Neural cell (in vitro differentiated cells): ENCODE measurements around the gene TSPAN18. TPM values are rescaled to one million over a fixed set of nuclear protein-coding genes. Genes with fewer than 3 reads are reported as not detected.
A peak's percentile ranks its signal among the peaks of the same experiment; 100 is the strongest.

Experiments used
- H2AFZ ChIP-seq: fragments of 200-600, 300-800 bp; sonication (generic), shearing (Covaris generic); 2 replicates; pipeline ENCODE4 v1.6.0; 2014; ENCODE audit warnings: low read depth, mild to moderate bottlenecking, antibody characterized with exemption, low read length, moderate library complexity
- H3F3A ChIP-seq: fragments of 200-600 bp; shearing (Covaris generic); 2 replicates; pipeline ENCODE4 v1.6.1; 2016; ENCODE audit warnings: mild to moderate bottlenecking, moderate library complexity, mixed read lengths, antibody characterized with exemption, low read length; ENCODE audit not compliant: insufficient read depth, poor library complexity, severe bottlenecking
- H3K27ac ChIP-seq: fragments of 200-600, 300-800 bp; sonication (generic), shearing (Covaris generic); 2 replicates; pipeline ENCODE4 v1.5.1; 2014; ENCODE audit warnings: mild to moderate bottlenecking, low read length, moderate library complexity
- H3K27me3 ChIP-seq: fragments of 300-800, 200-600 bp; sonication (generic), shearing (Covaris generic); 2 replicates; pipeline ENCODE4 v1.6.0; 2014; ENCODE audit warnings: mild to moderate bottlenecking, low read depth, low read length, moderate library complexity; ENCODE audit not compliant: insufficient read depth
- H3K36me3 ChIP-seq: fragments of 300-800, 200-600 bp; sonication (generic), shearing (Covaris generic); 2 replicates; pipeline ENCODE4 v1.5.1; 2014; ENCODE audit warnings: mild to moderate bottlenecking, antibody characterized with exemption, low read length, moderate library complexity; ENCODE audit not compliant: insufficient read depth
- H3K4me2 ChIP-seq: fragments of 300-800, 200-600 bp; sonication (generic), shearing (Covaris generic); 2 replicates; pipeline ENCODE4 v1.6.0; 2014; ENCODE audit warnings: mild to moderate bottlenecking, low read length
- H3K4me3 ChIP-seq: fragments of 300-800, 200-600 bp; sonication (generic), shearing (Covaris generic); 2 replicates; pipeline ENCODE4 v1.5.1; 2014; ENCODE audit warnings: mild to moderate bottlenecking, low read length, moderate library complexity
- H3K79me2 ChIP-seq: fragments of 200-600 bp; shearing (Covaris generic); replicated peaks from 2 replicates; pipeline ENCODE4 v1.6.0; 2014; ENCODE audit warnings: mild to moderate bottlenecking, low read length, moderate library complexity; ENCODE audit not compliant: insufficient read depth
- H3K9ac ChIP-seq: fragments of 300-800, 200-600 bp; sonication (generic), shearing (Covaris generic); 2 replicates; pipeline ENCODE4 v1.6.1; 2016; ENCODE audit warnings: mild to moderate bottlenecking, low read length, mixed read lengths
- H3K9me2 ChIP-seq: fragments of 200-600 bp; shearing (Covaris generic); 2 replicates; pipeline ENCODE4 v1.6.1; 2016; ENCODE audit warnings: mild to moderate bottlenecking, low read length, mixed read lengths; ENCODE audit not compliant: insufficient read depth
- H3K9me3 ChIP-seq: fragments of 200-600, 300-800 bp; sonication (generic), shearing (Covaris generic); 2 replicates; pipeline ENCODE4 v1.6.1; 2016; ENCODE audit warnings: mild to moderate bottlenecking, mixed run types, low read length, moderate library complexity, mixed read lengths
- H4K20me1 ChIP-seq: fragments of 200-600 bp; shearing (Covaris generic); 2 replicates; pipeline ENCODE4 v1.6.1; 2016; ENCODE audit warnings: mild to moderate bottlenecking, mixed run types; ENCODE audit not compliant: insufficient read depth
- EP300 ChIP-seq: fragments of 450-650 bp; conservative IDR thresholded peaks from 2 replicates; pipeline ENCODE4 v1.6.1; 2014; ENCODE audit warnings: antibody characterized with exemption, mild to moderate bottlenecking, moderate library complexity; ENCODE audit not compliant: poor library complexity, severe bottlenecking
- EZH2 ChIP-seq: fragments of 200-600, 300-800 bp; shearing (Covaris generic), sonication (generic); IDR thresholded peaks from 2 replicates; pipeline ENCODE4 v1.6.1; 2014; ENCODE audit warnings: antibody characterized with exemption, low read length, borderline replicate concordance, mild to moderate bottlenecking; ENCODE audit not compliant: insufficient read depth, poor library complexity, severe bottlenecking
- MXI1 ChIP-seq: fragments of 450-650 bp; conservative IDR thresholded peaks from 2 replicates; pipeline ENCODE4 v1.6.1; 2014; ENCODE audit warnings: antibody characterized with exemption, mild to moderate bottlenecking; ENCODE audit not compliant: poor library complexity, severe bottlenecking
- POLR2AphosphoS5 ChIP-seq: IDR thresholded peaks from 2 replicates; pipeline ENCODE4 v1.6.1; 2012
- RAD21 ChIP-seq: fragments of 450-650 bp; conservative IDR thresholded peaks from 2 replicates; pipeline ENCODE4 v1.6.1; 2014; ENCODE audit warnings: antibody characterized with exemption, mild to moderate bottlenecking, moderate library complexity
- SMC3 ChIP-seq: fragments of 450-650 bp; conservative IDR thresholded peaks from 2 replicates; pipeline ENCODE4 v1.6.1; 2014; ENCODE audit warnings: antibody characterized with exemption, mild to moderate bottlenecking, moderate library complexity; ENCODE audit not compliant: poor library complexity
- TAF1 ChIP-seq: IDR thresholded peaks from 2 replicates; pipeline ENCODE4 v1.6.1; 2012; ENCODE audit warnings: low read depth
- polyA plus RNA-seq: library from polyadenylated mRNA; depleted of rRNA; stranded (reverse); fragments of >200 nt; gene quantifications from 2 replicates; pipeline ENCODE4 v1.2.3, GENCODE V29; 2014
- TF ChIP-seq, protein P1 (sequence below): fragments of 450-650 bp; IDR thresholded peaks from 2 replicates; pipeline ENCODE4 v1.5.1; 2014; ENCODE audit warnings: antibody characterized with exemption, mild to moderate bottlenecking, moderate library complexity; ENCODE audit not compliant: poor library complexity, severe bottlenecking
- TF ChIP-seq, protein P2 (sequence below): IDR thresholded peaks from 2 replicates; pipeline ENCODE4 v1.6.1; 2012; ENCODE audit warnings: borderline replicate concordance

The TSPAN18 gene
- polyA plus RNA-seq, 1 donor from 2014 or later: 8.4 TPM

GRCh38 chr11:44934110-44934509 lies 207.3 kb downstream of the TSPAN18 start:
- Histone ChIP-seq H3K27me3 (no peaks in the 10 kb centered on the region), H3K27ac (no peak overlapping the region), H3K4me3 (no peak overlapping the region), H2AFZ (no peak overlapping the region), H3K9me2 (no peaks in the 10 kb centered on the region), H3K36me3 (no peaks in the 10 kb centered on the region), H3K79me2 (no peaks in the 10 kb centered on the region), H3F3A (no peaks in the 10 kb centered on the region), H3K9ac (no peak overlapping the region), H4K20me1 (no peaks in the 10 kb centered on the region), H3K9me3 (no peaks in the 10 kb centered on the region), H3K4me2 (no peak overlapping the region)
- TF ChIP-seq EP300 (no peak), POLR2AphosphoS5 (no peak), TAF1 (no peak), MXI1 (no peak), RAD21 (no peak), EZH2 (no peak), SMC3 (no peak)
- TF ChIP-seq, protein P1, sequence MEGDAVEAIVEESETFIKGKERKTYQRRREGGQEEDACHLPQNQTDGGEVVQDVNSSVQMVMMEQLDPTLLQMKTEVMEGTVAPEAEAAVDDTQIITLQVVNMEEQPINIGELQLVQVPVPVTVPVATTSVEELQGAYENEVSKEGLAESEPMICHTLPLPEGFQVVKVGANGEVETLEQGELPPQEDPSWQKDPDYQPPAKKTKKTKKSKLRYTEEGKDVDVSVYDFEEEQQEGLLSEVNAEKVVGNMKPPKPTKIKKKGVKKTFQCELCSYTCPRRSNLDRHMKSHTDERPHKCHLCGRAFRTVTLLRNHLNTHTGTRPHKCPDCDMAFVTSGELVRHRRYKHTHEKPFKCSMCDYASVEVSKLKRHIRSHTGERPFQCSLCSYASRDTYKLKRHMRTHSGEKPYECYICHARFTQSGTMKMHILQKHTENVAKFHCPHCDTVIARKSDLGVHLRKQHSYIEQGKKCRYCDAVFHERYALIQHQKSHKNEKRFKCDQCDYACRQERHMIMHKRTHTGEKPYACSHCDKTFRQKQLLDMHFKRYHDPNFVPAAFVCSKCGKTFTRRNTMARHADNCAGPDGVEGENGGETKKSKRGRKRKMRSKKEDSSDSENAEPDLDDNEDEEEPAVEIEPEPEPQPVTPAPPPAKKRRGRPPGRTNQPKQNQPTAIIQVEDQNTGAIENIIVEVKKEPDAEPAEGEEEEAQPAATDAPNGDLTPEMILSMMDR: no peak
- TF ChIP-seq, protein P2, sequence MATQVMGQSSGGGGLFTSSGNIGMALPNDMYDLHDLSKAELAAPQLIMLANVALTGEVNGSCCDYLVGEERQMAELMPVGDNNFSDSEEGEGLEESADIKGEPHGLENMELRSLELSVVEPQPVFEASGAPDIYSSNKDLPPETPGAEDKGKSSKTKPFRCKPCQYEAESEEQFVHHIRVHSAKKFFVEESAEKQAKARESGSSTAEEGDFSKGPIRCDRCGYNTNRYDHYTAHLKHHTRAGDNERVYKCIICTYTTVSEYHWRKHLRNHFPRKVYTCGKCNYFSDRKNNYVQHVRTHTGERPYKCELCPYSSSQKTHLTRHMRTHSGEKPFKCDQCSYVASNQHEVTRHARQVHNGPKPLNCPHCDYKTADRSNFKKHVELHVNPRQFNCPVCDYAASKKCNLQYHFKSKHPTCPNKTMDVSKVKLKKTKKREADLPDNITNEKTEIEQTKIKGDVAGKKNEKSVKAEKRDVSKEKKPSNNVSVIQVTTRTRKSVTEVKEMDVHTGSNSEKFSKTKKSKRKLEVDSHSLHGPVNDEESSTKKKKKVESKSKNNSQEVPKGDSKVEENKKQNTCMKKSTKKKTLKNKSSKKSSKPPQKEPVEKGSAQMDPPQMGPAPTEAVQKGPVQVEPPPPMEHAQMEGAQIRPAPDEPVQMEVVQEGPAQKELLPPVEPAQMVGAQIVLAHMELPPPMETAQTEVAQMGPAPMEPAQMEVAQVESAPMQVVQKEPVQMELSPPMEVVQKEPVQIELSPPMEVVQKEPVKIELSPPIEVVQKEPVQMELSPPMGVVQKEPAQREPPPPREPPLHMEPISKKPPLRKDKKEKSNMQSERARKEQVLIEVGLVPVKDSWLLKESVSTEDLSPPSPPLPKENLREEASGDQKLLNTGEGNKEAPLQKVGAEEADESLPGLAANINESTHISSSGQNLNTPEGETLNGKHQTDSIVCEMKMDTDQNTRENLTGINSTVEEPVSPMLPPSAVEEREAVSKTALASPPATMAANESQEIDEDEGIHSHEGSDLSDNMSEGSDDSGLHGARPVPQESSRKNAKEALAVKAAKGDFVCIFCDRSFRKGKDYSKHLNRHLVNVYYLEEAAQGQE: no peak

DNA sequence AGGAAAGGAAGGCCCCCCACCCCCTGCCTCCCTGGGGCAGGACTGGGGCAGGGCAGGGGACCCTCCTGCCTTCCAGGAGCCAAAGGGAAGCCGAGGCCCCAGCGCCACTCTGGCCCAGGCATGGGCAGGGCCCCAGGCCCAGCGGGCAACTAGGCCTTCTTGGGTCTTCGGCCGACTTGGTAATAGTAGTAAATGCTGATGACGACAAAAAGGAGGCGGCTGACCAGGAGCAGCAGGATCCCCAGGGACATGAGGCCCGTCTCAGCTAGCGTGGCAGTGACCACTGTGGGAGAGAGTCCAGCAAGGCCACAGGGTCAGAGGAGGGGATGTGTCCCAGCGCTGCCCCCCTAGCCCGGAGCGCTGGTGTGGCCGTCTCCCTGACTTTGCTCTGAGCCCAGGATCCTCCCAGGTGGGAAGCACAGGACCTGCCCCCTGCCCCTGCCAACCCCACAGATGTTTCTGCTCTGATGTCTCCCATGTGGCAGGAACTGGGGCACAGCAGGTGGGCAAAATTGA lies 208.0 kb downstream of the TSPAN18 start:
- H3K9me3 ChIP-seq: no peaks in the 10 kb centered on the region
- TF ChIP-seq EZH2 (no peak), POLR2AphosphoS5 (peak; percentile 1)
- TF ChIP-seq, protein P2: no peak
- no peaks in the 10 kb centered on the region for H3K27me3 ChIP-seq
- no peaks in the 10 kb centered on the region for H3K9me2 ChIP-seq
- no peaks in the 10 kb centered on the region for H3K36me3 ChIP-seq
- H2AFZ ChIP-seq: no peak overlapping the region
- H3K4me3 ChIP-seq: no peak overlapping the region
- no peak overlapping the region for H3K9ac ChIP-seq
- no peak overlapping the region for H3K4me2 ChIP-seq
- no peaks in the 10 kb centered on the region for H3K79me2 ChIP-seq
- no peaks in the 10 kb centered on the region for H3F3A ChIP-seq
- no peak overlapping the region for H3K27ac ChIP-seq
- no peaks in the 10 kb centered on the region for H4K20me1 ChIP-seq
